GM12878 (cell line): Measurements from ENCODE around the gene BOD1L1. TPM values are rescaled to one million over a fixed set of nuclear protein-coding genes. Genes with fewer than 3 reads are reported as not detected.
A peak's percentile ranks its signal among the peaks of the same experiment; 100 is the strongest.

Experiments
- ATAC-seq: fragments of 200-7000 bp; cut with Tn5 transposase; 3 replicates; pipeline ENCODE4 v1.9.1; 2020; ENCODE audit warnings: mild to moderate bottlenecking, moderate library complexity
- BruUV-seq: library from RNA; stranded (reverse); fragments of 400-500 nt; replicated peaks from 2 replicates; lab custom pipeline; 2021; lab: Mats Ljungman, UMichigan
- CTCF ChIA-PET: fragments of 300-600 bp; sonication (Branson Sonifier 250); formaldehyde crosslinking; extraction: SDS; loops from one replicate; lab custom pipeline; 2021; ENCODE audit warnings: inconsistent platforms; lab: Yijun Ruan, JAX
- POLR2A ChIA-PET: fragments of 350-600 bp; formaldehyde crosslinking; extraction: SDS; loops from one replicate; lab custom pipeline; 2021; ENCODE audit warnings: inconsistent platforms; lab: Charles Lee
- RAD21 ChIA-PET: fragments of 300-600 bp; sonication (Branson Sonifier 250); formaldehyde crosslinking; loops from one replicate; lab custom pipeline; 2023; ENCODE audit warnings: antibody characterized with exemption; ENCODE audit not compliant: unreplicated experiment; lab: Charles Lee
- SMC1A ChIA-PET: fragments of 300-600 bp; sonication (Branson Sonifier 250); formaldehyde crosslinking; loops from one replicate; lab custom pipeline; 2023; ENCODE audit not compliant: unreplicated experiment, uncharacterized antibody; lab: Charles Lee
- DNase-seq: peaks from one replicate; pipeline ENCODE4 v3.0.0-alpha.2; 2011; ENCODE audit warnings: low read depth, low spot score
- FAIRE-seq: peaks from 3 replicates; lab custom pipeline; 2011; peaks lifted over from hg19 to GRCh38; lab: Jason Lieb, UNC
- H2AFZ ChIP-seq: 2 replicates; pipeline ENCODE4 v1.6.0; 2011; ENCODE audit warnings: low read depth, low read length, control low read depth; ENCODE audit not compliant: control insufficient read depth
- H3K27ac ChIP-seq: 2 replicates; pipeline ENCODE4 v1.5.1; 2011; ENCODE audit warnings: control low read depth; ENCODE audit not compliant: control insufficient read depth, insufficient read depth
- H3K27me3 ChIP-seq, 2 experiments: replicated peaks in 1 of 2; 2 replicates each; pipeline versions ENCODE4 v1.6.0 to v1.6.1; 2011; ENCODE audit warnings: low read length in 1 of 2; ENCODE audit not compliant: control insufficient read depth in 2 of 2, insufficient read depth in 2 of 2
- H3K36me3 ChIP-seq, 2 experiments: 2 replicates each; pipeline ENCODE4 v1.5.1; 2011; ENCODE audit warnings: low read length in 1 of 2; ENCODE audit not compliant: control insufficient read depth in 2 of 2, insufficient read depth in 2 of 2
- H3K4me1 ChIP-seq: 2 replicates; pipeline ENCODE4 v1.6.1; 2011; ENCODE audit warnings: mild to moderate bottlenecking, low read length, moderate library complexity, mixed read lengths; ENCODE audit not compliant: control insufficient read depth, insufficient read depth
- H3K4me2 ChIP-seq: 2 replicates; pipeline ENCODE4 v1.6.0; 2011; ENCODE audit warnings: control low read depth; ENCODE audit not compliant: control insufficient read depth, insufficient read depth
- H3K4me3 ChIP-seq: fragments of 200-600 bp; sonication (generic); 2 replicates; pipeline ENCODE4 v1.5.1; 2016
- H3K79me2 ChIP-seq: 2 replicates; pipeline ENCODE4 v1.6.0; 2011; ENCODE audit warnings: low read length; ENCODE audit not compliant: control insufficient read depth, insufficient read depth
- H3K9ac ChIP-seq: 2 replicates; pipeline ENCODE4 v1.8.0; 2011; ENCODE audit warnings: low read length, control low read depth, mixed read lengths; ENCODE audit not compliant: control insufficient read depth, insufficient read depth
- H3K9me3 ChIP-seq: replicated peaks from 3 replicates; pipeline ENCODE4 v1.5.1; 2011; ENCODE audit warnings: mild to moderate bottlenecking, low read length; ENCODE audit not compliant: control insufficient read depth, insufficient read depth
- H4K20me1 ChIP-seq: 2 replicates; pipeline ENCODE4 v1.6.0; 2011; ENCODE audit not compliant: control insufficient read depth, insufficient read depth
- NR2C2 ChIP-seq: IDR thresholded peaks from 2 replicates; pipeline ENCODE4 v1.6.1; 2011; ENCODE audit warnings: borderline replicate concordance, low read depth; ENCODE audit not compliant: control insufficient read depth, insufficient read length
- POLR2AphosphoS5 ChIP-seq: IDR thresholded peaks from 2 replicates; pipeline ENCODE4 v1.6.1; 2011; ENCODE audit warnings: mild to moderate bottlenecking, low read length, inconsistent platforms
- RAD51 ChIP-seq: fragments of 450-650 bp; IDR thresholded peaks from 2 replicates; pipeline ENCODE4 v1.6.1; 2016; ENCODE audit warnings: moderate library complexity, mild to moderate bottlenecking, inconsistent platforms
- ZNF207 ChIP-seq: fragments of 450-650 bp; IDR thresholded peaks from 2 replicates; pipeline ENCODE4 v1.6.1; 2014; ENCODE audit warnings: antibody characterized with exemption, mild to moderate bottlenecking, borderline replicate concordance
- WGBS: methylation state at CpG from one replicate; pipeline ENCODE4 v1.1.6; 2016; ENCODE audit warnings: low lambda C conversion rate; ENCODE audit not compliant: insufficient replicate concordance, insufficient coverage; ENCODE audit errors: missing lambda C conversion rate; 5-methylcytosine and 5-hydroxymethylcytosine counted together
- in situ Hi-C: fragments of 300-500 bp; cut with MboI; formaldehyde crosslinking; loops from 9 replicates; pipeline ENCODE4 v1.14.3; 2018; ENCODE audit warnings: mixed read lengths
- intact Hi-C: fragments of 100-400 bp; cut with micrococcal nuclease; formaldehyde crosslinking; loops from one replicate; pipeline ENCODE4 v1.14.2; 2022; ENCODE audit not compliant: unreplicated experiment
- polyA plus RNA-seq, 11 experiments: library from polyadenylated mRNA; depleted of rRNA in 4 of 11; unstranded in 6 of 11; stranded (reverse) in 5 of 11; fragments of >200 nt; fragmentation: Nextera tagmentation in 4 of 11; fragmentation: Illumina TruSeq in 1 of 11; extraction: Ambion mirVana in 4 of 11; extraction: Trizol in 1 of 11; gene quantifications; 1 replicate in 1 of 11; 2 replicates in 10 of 11; pipeline versions ENCODE4 v1.2.1 to v1.2.3, GENCODE V29; 2011 to 2016; ENCODE audit warnings: inconsistent platforms in 2 of 11, missing spikeins in 2 of 11, low read depth in 1 of 11
- total RNA-seq, 4 experiments: library from RNA; depleted of rRNA in 3 of 4; stranded (reverse); fragments of >200 nt in 3 of 4; fragmentation: Illumina TruSeq in 1 of 4; extraction: Trizol in 1 of 4; gene quantifications; 2 replicates each; pipeline versions ENCODE4 v1.2.1 to v1.2.3, GENCODE V29; 2013 to 2021

Gene BOD1L1
- total and polyA plus RNA-seq, 10 of the 15 experiments (the other 5 are each of a cell fraction or from before 2014, with no cell fraction given): 6.8 to 41.6 (median 24.3) TPM

DNA sequence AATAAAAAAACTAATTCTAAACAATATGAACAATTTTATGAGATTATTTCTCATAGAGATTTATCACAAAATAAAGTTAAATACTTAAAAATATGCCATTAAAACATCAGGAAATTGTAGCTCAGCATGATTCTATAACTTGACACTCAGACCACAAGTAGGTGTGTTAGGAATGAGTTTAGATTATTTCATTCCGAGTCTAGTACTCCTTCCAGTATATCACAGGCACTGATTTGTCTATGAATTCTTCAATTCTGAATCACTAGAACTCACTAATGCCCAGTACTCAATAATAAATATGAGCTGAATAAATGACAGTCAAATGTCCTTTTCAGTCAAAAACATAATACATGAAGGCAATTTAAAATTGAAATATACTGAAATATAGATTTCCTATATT is 22.2 kb downstream of the BOD1L1 start:
- ChIA-PET POLR2A (interaction anchor here (0.9 kb wide), 1 partner anchor 10 kb away, joined by 3 read pairs; no protein-coding TSS in a partner anchor), SMC1A (interaction anchor here (1.1 to 1.8 kb wide), 4 partner anchors 10 to 43 kb away, joined by 3 to 6 read pairs (median 3); partner anchors contain the start of gene BOD1L1), RAD21 (no interaction called here), CTCF (interaction anchor here (1.0 kb wide), 1 partner anchor 23 kb away, joined by 3 read pairs; no protein-coding TSS in a partner anchor)
- H3K27me3 ChIP-seq: no peaks in the 10 kb centered on the region
- H3K27ac ChIP-seq: no peak overlapping the region
- no peaks in the 10 kb centered on the region for H4K20me1 ChIP-seq
- no peak for DNase-seq
- no peak for FAIRE-seq
- H3K9me3 ChIP-seq: peaks cover 7% of the 10 kb centered on the region; the same call in 2 of the 3 replicates
- no peak overlapping the region for H2AFZ ChIP-seq
- intact Hi-C loops (no loop called here), in situ Hi-C loops (no loop called here)
- H3K4me1 ChIP-seq: peaks cover 18% of the 10 kb centered on the region
- WGBS: 96% methylated on average over 1 of the region's 1 CpG
- no peak overlapping the region for H3K9ac ChIP-seq
- BruUV-seq: no TSS peak
- no peaks in the 10 kb centered on the region for H3K79me2 ChIP-seq
- no peak for TF ChIP-seq RAD51
- no peak overlapping the region for H3K4me2 ChIP-seq
- peaks cover 5 to 48% of the 10 kb centered on the region in 2 experiments for H3K36me3 ChIP-seq
- H3K4me3 ChIP-seq: no peak overlapping the region
- ATAC-seq: no peak

DNA sequence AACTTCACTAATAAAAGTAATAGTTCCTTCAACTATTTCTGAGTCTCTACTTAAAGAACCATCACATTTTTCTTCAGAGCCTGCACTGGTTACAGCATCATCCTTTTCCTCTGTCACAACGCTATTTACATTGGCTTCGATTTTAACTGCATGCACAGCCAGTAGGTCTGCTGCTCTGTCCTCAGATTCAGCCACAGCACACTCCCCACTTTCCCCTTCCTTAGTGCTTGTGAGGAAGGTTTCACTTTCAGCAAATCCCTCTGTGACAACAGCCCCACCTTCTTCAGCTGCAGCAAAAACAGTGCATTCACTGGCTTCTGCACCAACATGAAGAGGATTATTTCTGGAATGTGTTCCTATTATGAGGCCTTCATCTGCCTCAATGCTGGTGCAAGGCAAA is 25.7 kb downstream of the BOD1L1 start:
- TF ChIP-seq POLR2AphosphoS5 (0 out of 2 replicates have a peak, but pooled peaks have one; percentile 15), ZNF207 (no peak), NR2C2 (no peak)
- ATAC-seq (no peak), FAIRE-seq (no peak), DNase-seq (no peak)
- H3K79me2 ChIP-seq: no peaks in the 10 kb centered on the region
- CTCF ChIA-PET: no interaction called here
- no peaks in the 10 kb centered on the region for H3K27me3 ChIP-seq
- no peak overlapping the region for H2AFZ ChIP-seq
- RAD21 ChIA-PET: no interaction called here
- SMC1A ChIA-PET: interaction anchor here (1.3 kb wide), 1 partner anchor 9 kb away, joined by 5 read pairs; no protein-coding TSS in a partner anchor
- H3K9ac ChIP-seq: no peak overlapping the region
- in situ Hi-C loops (no loop called here), intact Hi-C loops (no loop called here)
- no TSS peak for BruUV-seq
- peaks cover 7% of the 10 kb centered on the region; the same call in 2 of the 3 replicates for H3K9me3 ChIP-seq
- no peak overlapping the region for H3K4me3 ChIP-seq
- H3K36me3 ChIP-seq: peaks cover 3 to 51% of the 10 kb centered on the region in 2 experiments
- 52% methylated on average over 2 of the region's 2 CpGs for WGBS
- POLR2A ChIA-PET: no interaction called here
- peaks cover 18% of the 10 kb centered on the region for H3K4me1 ChIP-seq
- H3K4me2 ChIP-seq: peak overlapping the region; percentile 13; the same call in 1 of the 2 replicates
- peak overlapping the region; percentile 45; the same call in 1 of the 2 replicates for H3K27ac ChIP-seq
- no peaks in the 10 kb centered on the region for H4K20me1 ChIP-seq
